BLaER1 (cell line): Measurements from ENCODE around the gene HNRNPLL.
"Not testable (repeated sequence)": the region's sequence is repeated elsewhere in the genome, so short reads cannot be mapped to it uniquely, and the experiment has no call there.

ENCODE experiments used
- H3K27ac ChIP-seq: shearing (Covaris generic); formaldehyde crosslinking; 2 replicates; pipeline ENCODE4 v1.8.1; 2022
- H3K27me3 ChIP-seq: shearing (Covaris generic); formaldehyde crosslinking; 2 replicates; pipeline ENCODE4 v1.8.1; 2022
- H3K36me3 ChIP-seq: shearing (Covaris generic); formaldehyde crosslinking; 2 replicates; pipeline ENCODE4 v1.8.1; 2022
- H3K4me1 ChIP-seq: shearing (Covaris generic); formaldehyde crosslinking; 2 replicates; pipeline ENCODE4 v1.8.1; 2022
- H3K4me2 ChIP-seq: shearing (Covaris generic); formaldehyde crosslinking; 2 replicates; pipeline ENCODE4 v1.8.1; 2022
- H3K4me3 ChIP-seq: shearing (Covaris generic); formaldehyde crosslinking; 2 replicates; pipeline ENCODE4 v1.8.1; 2022
- H3K9ac ChIP-seq: shearing (Covaris generic); formaldehyde crosslinking; 2 replicates; pipeline ENCODE4 v1.8.1; 2022
- H3K9me3 ChIP-seq: shearing (Covaris generic); formaldehyde crosslinking; 2 replicates; pipeline ENCODE4 v1.8.1; 2022
- H4K20me1 ChIP-seq: shearing (Covaris generic); formaldehyde crosslinking; 2 replicates; pipeline ENCODE4 v1.8.1; 2022
- Cebpa-rat ChIP-seq: shearing (Covaris generic); IDR thresholded peaks from 2 replicates; pipeline ENCODE4 v1.8.1; 2022

Gene HNRNPLL

DNA sequence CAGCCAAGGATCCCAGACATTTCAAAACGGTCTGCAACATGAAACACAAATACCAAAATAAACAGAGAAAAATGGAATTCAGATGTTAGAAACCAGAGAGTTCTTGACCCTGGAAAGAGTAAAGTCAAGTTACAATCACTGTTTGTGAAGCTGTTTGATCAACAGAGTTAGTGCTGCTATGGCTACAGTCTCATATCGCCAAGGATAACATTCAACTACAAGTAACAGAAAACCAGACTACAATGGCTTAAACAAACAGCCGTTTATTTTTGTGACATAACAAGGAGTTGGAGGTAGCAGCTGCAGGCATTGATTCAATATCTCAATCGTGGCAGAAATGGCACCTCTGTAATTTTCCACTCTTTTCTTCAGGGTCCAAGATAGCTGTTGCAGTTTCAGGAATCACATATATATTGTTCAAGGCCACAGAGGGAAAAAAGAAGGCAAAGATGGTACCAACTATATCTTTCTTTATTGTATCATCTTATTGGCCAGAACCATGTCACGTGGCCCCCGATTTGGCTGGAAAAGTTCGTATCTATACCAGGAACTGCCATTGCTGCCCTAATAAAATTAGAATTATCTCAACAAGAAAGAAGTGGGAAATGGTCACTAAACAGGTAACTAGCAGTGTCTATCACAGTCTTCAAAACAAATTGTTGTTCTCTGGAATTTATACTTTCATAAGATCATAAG lies 17.7 kb upstream of the HNRNPLL start:
- Histone ChIP-seq H3K27ac (no peak overlapping the region), H3K9me3 (0 out of 2 replicates have a peak, but pooled peaks cover 5% of the 10 kb centered on the region), H3K36me3 (no peaks in the 10 kb centered on the region), H3K27me3 (no peaks in the 10 kb centered on the region), H3K4me2 (no peak overlapping the region), H3K4me3 (no peak overlapping the region), H3K9ac (no peak overlapping the region), H4K20me1 (no peaks in the 10 kb centered on the region), H3K4me1 (peaks cover 31% of the 10 kb centered on the region)
- TF ChIP-seq Cebpa-rat, result no peak

DNA sequence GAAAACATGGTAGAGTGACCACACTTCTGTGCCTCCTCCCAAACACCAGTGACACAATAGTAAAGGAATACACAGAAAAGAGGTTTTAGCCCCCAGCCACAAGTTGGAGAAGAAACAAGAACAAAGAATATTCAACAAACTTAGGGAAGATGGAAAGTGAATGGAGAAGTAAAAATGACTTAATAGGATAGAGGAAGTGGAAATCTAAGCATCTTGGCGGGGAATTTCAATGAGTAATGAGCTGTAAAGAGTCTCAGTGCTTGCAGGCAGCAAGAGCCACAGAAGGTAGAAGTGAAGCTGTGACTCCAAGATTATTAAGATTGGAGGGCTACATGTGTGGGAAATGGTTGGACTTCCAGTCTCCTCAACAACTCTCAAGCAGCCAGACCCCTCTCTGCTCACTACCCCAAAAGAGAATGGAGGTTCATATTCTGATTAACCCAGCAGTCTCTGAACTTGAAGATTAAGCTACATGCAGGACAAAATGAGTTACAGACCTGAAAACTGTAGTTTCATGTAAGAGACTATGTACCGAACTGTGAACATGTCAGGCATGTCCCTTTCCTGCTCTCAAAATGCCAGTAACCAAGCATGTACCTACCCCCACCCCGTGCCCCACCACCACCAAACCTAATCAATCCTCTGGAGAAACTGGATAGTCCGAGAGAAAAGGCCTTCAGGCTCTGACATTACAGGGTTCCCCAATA lies 16.9 kb upstream of the HNRNPLL start:
- H3K4me1 ChIP-seq, result peaks cover 25% of the 10 kb centered on the region
- no peaks in the 10 kb centered on the region for H3K36me3 ChIP-seq
- 0 out of 2 replicates have a peak, but pooled peaks cover 5% of the 10 kb centered on the region for H3K9me3 ChIP-seq
- no peak overlapping the region for H3K9ac ChIP-seq
- no peaks in the 10 kb centered on the region for H4K20me1 ChIP-seq
- H3K4me3 ChIP-seq, result no peak overlapping the region
- no peak for TF ChIP-seq Cebpa-rat
- no peaks in the 10 kb centered on the region for H3K27me3 ChIP-seq
- no peak overlapping the region for H3K27ac ChIP-seq
- H3K4me2 ChIP-seq, result 0 out of 2 replicates have a peak overlapping the region, but pooled peaks have one; percentile 2

DNA sequence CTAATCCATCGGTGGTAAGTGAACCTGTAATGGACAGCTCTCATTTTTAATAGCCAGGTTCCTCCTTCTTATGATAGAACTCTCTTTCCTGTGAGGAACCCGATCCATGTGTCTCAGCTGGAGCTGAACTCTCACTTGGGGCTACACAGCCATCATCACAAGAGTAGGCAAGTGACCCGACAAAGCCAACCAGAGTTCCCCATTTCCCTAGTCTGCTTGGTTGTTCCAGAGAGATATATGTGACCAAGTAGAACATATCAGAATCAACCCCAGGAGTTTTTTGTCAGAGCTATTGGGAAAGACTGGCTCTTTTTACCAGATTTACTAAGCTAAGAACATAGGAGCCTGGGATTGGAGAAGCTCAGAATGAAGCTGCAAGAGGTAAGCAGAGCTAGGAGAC lies 14.6 kb upstream of the HNRNPLL start:
- H3K36me3 ChIP-seq, result no peaks in the 10 kb centered on the region
- H3K27me3 ChIP-seq, result no peaks in the 10 kb centered on the region
- peaks cover 13% of the 10 kb centered on the region for H3K4me1 ChIP-seq
- 0 out of 2 replicates have a peak, but pooled peaks cover 5% of the 10 kb centered on the region for H3K9me3 ChIP-seq
- H3K27ac ChIP-seq, result no peak overlapping the region
- H3K4me3 ChIP-seq, result no peak overlapping the region
- H3K9ac ChIP-seq, result no peak overlapping the region
- H3K4me2 ChIP-seq, result no peak overlapping the region
- no peaks in the 10 kb centered on the region for H4K20me1 ChIP-seq
- TF ChIP-seq Cebpa-rat, result no peak

- Histone ChIP-seq H3K9me3 (no peaks in the 10 kb centered on the region; the same call in 1 of the 2 replicates), H3K4me2 (no peak overlapping the region), H3K4me1 (peaks cover 7% of the 10 kb centered on the region; the same call in 1 of the 2 replicates), H3K27ac (no peak overlapping the region), H3K4me3 (no peak overlapping the region), H3K9ac (no peak overlapping the region), H3K27me3 (no peaks in the 10 kb centered on the region), H3K36me3 (no peaks in the 10 kb centered on the region), H4K20me1 (no peaks in the 10 kb centered on the region)
- no peak for TF ChIP-seq Cebpa-rat
Measured at GRCh38 chr2:38615237-38615636, 12.5 kb upstream of the HNRNPLL start.

DNA sequence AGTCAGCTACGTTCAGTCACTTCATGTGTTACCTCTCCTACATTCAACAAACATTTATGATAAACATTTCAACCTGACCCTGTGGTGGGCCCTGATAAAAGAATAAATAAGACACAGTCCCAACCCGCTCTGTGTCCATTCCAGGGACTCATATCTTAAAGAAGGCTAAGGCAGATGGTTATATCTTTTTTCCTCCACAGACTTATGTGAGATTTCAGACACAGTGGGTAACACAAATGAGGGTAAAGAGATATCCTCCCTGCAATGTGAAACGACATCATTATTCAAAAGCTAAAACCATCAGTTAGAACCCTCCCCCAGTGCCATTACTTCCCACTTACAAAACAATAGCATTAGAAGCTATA lies 11.1 kb upstream of the HNRNPLL start:
- Histone ChIP-seq H3K27me3 (no peaks in the 10 kb centered on the region), H3K4me2 (no peak overlapping the region), H3K27ac (no peak overlapping the region), H4K20me1 (no peaks in the 10 kb centered on the region), H3K9me3 (peaks cover 9% of the 10 kb centered on the region), H3K9ac (no peak overlapping the region), H3K4me1 (no peaks in the 10 kb centered on the region), H3K4me3 (no peak overlapping the region), H3K36me3 (no peaks in the 10 kb centered on the region)
- TF ChIP-seq Cebpa-rat, result no peak

- Histone ChIP-seq H3K4me2 (no peak overlapping the region), H3K27ac (no peak overlapping the region), H3K9me3 (peaks cover 9% of the 10 kb centered on the region), H3K9ac (no peak overlapping the region), H3K4me3 (no peak overlapping the region), H3K36me3 (no peaks in the 10 kb centered on the region), H3K27me3 (no peaks in the 10 kb centered on the region), H4K20me1 (no peaks in the 10 kb centered on the region), H3K4me1 (peaks cover 1% of the 10 kb centered on the region; the same call in 1 of the 2 replicates)
- TF ChIP-seq Cebpa-rat, result no peak
Measured at GRCh38 chr2:38613126-38613848, 10.6 kb upstream of the HNRNPLL start.

DNA sequence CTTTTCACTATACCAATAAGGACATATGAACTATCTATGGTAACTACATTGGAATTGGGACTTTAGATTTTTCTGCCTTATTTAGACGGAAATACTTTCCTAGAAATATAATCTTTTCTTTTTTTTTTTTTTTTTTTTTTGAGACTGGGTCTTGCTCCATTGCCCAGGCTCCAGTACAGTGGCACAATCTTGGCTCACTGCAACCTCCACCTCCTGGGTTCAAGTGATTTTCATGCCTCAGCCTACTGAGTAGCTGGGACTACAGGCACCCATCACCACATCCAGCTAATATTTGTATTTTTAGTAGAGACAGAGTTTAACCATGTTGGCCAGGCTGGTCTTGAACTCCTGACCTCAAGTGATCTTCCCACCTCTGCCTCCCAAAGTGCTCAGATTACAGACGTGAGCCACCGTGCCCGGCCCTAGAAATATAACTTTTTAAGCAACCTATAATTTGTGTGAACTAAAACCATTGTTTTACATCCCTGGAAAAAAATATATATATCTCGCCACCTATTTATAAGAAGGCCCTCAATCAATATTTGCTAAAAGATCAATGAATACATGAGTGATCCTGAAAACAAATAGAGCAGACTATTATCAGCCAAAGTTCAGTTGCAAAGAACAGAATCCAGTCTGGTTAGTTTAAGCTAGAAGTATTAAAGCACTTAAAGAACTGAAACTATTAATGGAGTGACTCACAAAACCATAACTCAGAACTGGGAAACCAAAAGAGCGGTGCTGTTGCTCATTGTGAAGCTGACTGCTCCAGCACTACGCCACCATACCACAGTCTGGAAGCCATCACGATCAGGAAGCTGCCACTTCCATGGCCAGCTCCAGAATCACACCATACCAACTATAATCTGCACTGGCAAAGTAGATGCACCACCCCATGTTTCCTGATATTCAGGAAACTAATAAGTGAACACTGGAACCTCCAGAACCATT lies 8.4 kb upstream of the HNRNPLL start:
- Histone ChIP-seq H3K27me3 (no peaks in the 10 kb centered on the region), H3K4me3 (no peak overlapping the region), H3K36me3 (no peaks in the 10 kb centered on the region), H3K27ac (no peak overlapping the region), H3K9me3 (peaks cover 9% of the 10 kb centered on the region), H3K4me1 (peaks cover 21% of the 10 kb centered on the region), H3K9ac (no peak overlapping the region), H3K4me2 (no peak overlapping the region), H4K20me1 (peaks cover 14% of the 10 kb centered on the region)
- no peak for TF ChIP-seq Cebpa-rat

GRCh38 chr2:38609246-38609645 lies 6.5 kb upstream of the HNRNPLL start:
- not testable (repeated sequence) for H3K9me3 ChIP-seq, H3K9ac ChIP-seq, H3K4me2 ChIP-seq, H3K36me3 ChIP-seq, H3K4me3 ChIP-seq, H3K27me3 ChIP-seq, H3K27ac ChIP-seq
- Histone ChIP-seq H4K20me1 (peaks cover 24% of the 10 kb centered on the region), H3K4me1 (peaks cover 40% of the 10 kb centered on the region)

DNA sequence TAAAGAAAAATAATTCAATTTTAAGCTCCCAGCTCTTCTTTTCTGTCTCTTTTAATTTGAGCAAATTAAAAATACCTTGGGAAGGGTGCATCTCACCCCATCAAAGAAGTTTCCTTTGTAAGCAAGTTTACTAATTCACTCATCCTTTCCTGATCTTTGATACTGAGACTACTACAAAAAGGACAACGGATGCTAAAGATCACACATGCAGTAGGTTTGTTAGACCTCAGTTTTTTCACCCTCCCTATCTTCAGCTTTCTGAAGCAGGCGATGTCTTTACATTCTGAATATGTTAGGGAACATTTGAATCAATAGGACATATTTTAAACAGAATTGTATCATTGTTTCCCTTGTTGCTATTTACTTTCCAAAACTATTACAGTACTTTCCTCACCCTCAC lies 6.0 kb upstream of the HNRNPLL start:
- H3K4me2 ChIP-seq, result no peak overlapping the region
- H4K20me1 ChIP-seq, result peaks cover 24% of the 10 kb centered on the region
- H3K9ac ChIP-seq, result no peak overlapping the region
- no peak overlapping the region for H3K27ac ChIP-seq
- no peaks in the 10 kb centered on the region for H3K27me3 ChIP-seq
- no peaks in the 10 kb centered on the region for H3K36me3 ChIP-seq
- peaks cover 45% of the 10 kb centered on the region for H3K4me1 ChIP-seq
- no peak overlapping the region for H3K4me3 ChIP-seq
- TF ChIP-seq Cebpa-rat, result no peak
- peaks cover 9% of the 10 kb centered on the region for H3K9me3 ChIP-seq
